ENCODE data around the gene TMEM114. TPM values are rescaled to one million over a fixed set of nuclear protein-coding genes. Genes with fewer than 3 reads are reported as not detected.
"Not testable (repeated sequence)": the region's sequence is repeated elsewhere in the genome, so short reads cannot be mapped to it uniquely, and the experiment has no call there.

TMEM114 gene
- total and polyA plus RNA-seq, 11 donors: not detected

GRCh38 chr16:8572919-8573724, 17.2 kb downstream of the TMEM114 start:
- intact Hi-C loops (cut with DNase I): loop anchor here in 5 of 10 donors (5.0 to 10.0 kb wide), 5 partner anchors 49 to 442 kb away; partner anchors contain the start of genes METTL22 (in 2 of the 5), PMM2 (in 2 of the 5) and TMEM186 (in 2 of the 5)

GRCh38 chr16:8572063-8572918, 18.0 kb downstream of the TMEM114 start:
- no peaks in the 10 kb centered on the region for H3K36me3 ChIP-seq
- peaks cover 0 to 19% (median 7%) of the 10 kb centered on the region in 9 donors for H3K27me3 ChIP-seq
- no peak overlapping the region for H3K27ac ChIP-seq
- DNase-seq (no peak), ATAC-seq (no peak)
- H3K4me3 ChIP-seq: no peak overlapping the region
- H3K4me1 ChIP-seq: peaks cover 0 to 12% (median 0%) of the 10 kb centered on the region in 12 donors
- TF ChIP-seq, protein P1, sequence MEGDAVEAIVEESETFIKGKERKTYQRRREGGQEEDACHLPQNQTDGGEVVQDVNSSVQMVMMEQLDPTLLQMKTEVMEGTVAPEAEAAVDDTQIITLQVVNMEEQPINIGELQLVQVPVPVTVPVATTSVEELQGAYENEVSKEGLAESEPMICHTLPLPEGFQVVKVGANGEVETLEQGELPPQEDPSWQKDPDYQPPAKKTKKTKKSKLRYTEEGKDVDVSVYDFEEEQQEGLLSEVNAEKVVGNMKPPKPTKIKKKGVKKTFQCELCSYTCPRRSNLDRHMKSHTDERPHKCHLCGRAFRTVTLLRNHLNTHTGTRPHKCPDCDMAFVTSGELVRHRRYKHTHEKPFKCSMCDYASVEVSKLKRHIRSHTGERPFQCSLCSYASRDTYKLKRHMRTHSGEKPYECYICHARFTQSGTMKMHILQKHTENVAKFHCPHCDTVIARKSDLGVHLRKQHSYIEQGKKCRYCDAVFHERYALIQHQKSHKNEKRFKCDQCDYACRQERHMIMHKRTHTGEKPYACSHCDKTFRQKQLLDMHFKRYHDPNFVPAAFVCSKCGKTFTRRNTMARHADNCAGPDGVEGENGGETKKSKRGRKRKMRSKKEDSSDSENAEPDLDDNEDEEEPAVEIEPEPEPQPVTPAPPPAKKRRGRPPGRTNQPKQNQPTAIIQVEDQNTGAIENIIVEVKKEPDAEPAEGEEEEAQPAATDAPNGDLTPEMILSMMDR (IDR thresholded peaks at IDR 0.05): no peak
- TF ChIP-seq POLR2A (IDR thresholded peaks at IDR 0.05): no peak
- intact Hi-C loops (cut with DNase I): loop anchor here in 5 of 10 donors (5.0 to 10.0 kb wide), 5 partner anchors 50 to 443 kb away; partner anchors contain the start of genes METTL22 (in 2 of the 5), PMM2 (in 2 of the 5) and TMEM186 (in 2 of the 5)
- no peaks in the 10 kb centered on the region for H3K9me3 ChIP-seq
- WGBS, 4 donors: 77 to 83% (median 80%) methylated on average over 10 to 11 of the region's 11 CpGs

More at GRCh38 chr16:8572919-8573724, 17.2 kb downstream of the TMEM114 start:
- ATAC-seq (no peak), DNase-seq (no peak)
- 24 to 29% (median 26%) methylated on average over 7 of the region's 7 CpGs for WGBS, 4 donors
- no peaks in the 10 kb centered on the region for H3K9me3 ChIP-seq
- H3K27ac ChIP-seq: no peak overlapping the region
- H3K4me3 ChIP-seq: no peak overlapping the region
- no peaks in the 10 kb centered on the region for H3K36me3 ChIP-seq
- H3K27me3 ChIP-seq: peaks cover 0 to 20% (median 8%) of the 10 kb centered on the region in 9 donors
- H3K4me1 ChIP-seq: peaks cover 0 to 8% (median 0%) of the 10 kb centered on the region in 12 donors
- TF ChIP-seq, protein P1 (IDR thresholded peaks at IDR 0.05): peak in 10 of 12 donors; percentile 7 to 48 (median 34)
- TF ChIP-seq POLR2A (IDR thresholded peaks at IDR 0.05): no peak

- ATAC-seq (peak in 3 of 4 donors; percentile 46 to 82 (median 67)), DNase-seq (no peak)
- intact Hi-C loops (cut with DNase I): loop anchor here in 5 of 10 donors (5.0 to 10.0 kb wide), 5 partner anchors 51 to 444 kb away; partner anchors contain the start of genes METTL22 (in 2 of the 5), PMM2 (in 2 of the 5) and TMEM186 (in 2 of the 5)
- Histone ChIP-seq H3K4me3 (no peak overlapping the region), H3K4me1 (peaks cover 0 to 12% (median 0%) of the 10 kb centered on the region in 12 donors), H3K36me3 (no peaks in the 10 kb centered on the region), H3K27me3 (peaks cover 0 to 17% (median 4%) of the 10 kb centered on the region in 9 donors), H3K9me3 (no peaks in the 10 kb centered on the region), H3K27ac (peak overlapping the region in 1 of 12 donors; percentile 28)
- TF ChIP-seq, protein P1 (IDR thresholded peaks at IDR 0.05): no peak
- TF ChIP-seq POLR2A (IDR thresholded peaks at IDR 0.05): no peak
- WGBS, 4 donors: 11 to 24% (median 17%) methylated on average over 6 of the region's 6 CpGs
Observed at GRCh38 chr16:8571061-8571596, 19.2 kb downstream of the TMEM114 start.

- H3K36me3 ChIP-seq, DNase-seq, H3K27ac ChIP-seq, ATAC-seq, H3K4me3 ChIP-seq, H3K9me3 ChIP-seq: not testable (repeated sequence)
- Histone ChIP-seq H3K4me1 (peaks cover 0 to 12% (median 0%) of the 10 kb centered on the region in 12 donors), H3K27me3 (peaks cover 0 to 17% (median 0%) of the 10 kb centered on the region in 9 donors)
- intact Hi-C loops (cut with DNase I): loop anchor here in 5 of 10 donors (5.0 to 10.0 kb wide), 5 partner anchors 52 to 444 kb away; partner anchors contain the start of genes METTL22 (in 2 of the 5), PMM2 (in 2 of the 5) and TMEM186 (in 2 of the 5)
- 74 to 84% (median 77%) methylated on average over 12 of the region's 12 CpGs for WGBS, 4 donors
Observed at GRCh38 chr16:8570393-8570792, 19.9 kb downstream of the TMEM114 start.
